Measurements from ENCODE around the gene OSBPL7. TPM values are rescaled to one million over a fixed set of nuclear protein-coding genes. Genes with fewer than 3 reads are reported as not detected.

Gene OSBPL7
- total RNA-seq, 1 donor from 2014 or later, result 3.7 TPM

GRCh38 chr17:47847341-47848197 is 26.0 kb upstream of the OSBPL7 start:
- DNase-seq, result no peak

DNA sequence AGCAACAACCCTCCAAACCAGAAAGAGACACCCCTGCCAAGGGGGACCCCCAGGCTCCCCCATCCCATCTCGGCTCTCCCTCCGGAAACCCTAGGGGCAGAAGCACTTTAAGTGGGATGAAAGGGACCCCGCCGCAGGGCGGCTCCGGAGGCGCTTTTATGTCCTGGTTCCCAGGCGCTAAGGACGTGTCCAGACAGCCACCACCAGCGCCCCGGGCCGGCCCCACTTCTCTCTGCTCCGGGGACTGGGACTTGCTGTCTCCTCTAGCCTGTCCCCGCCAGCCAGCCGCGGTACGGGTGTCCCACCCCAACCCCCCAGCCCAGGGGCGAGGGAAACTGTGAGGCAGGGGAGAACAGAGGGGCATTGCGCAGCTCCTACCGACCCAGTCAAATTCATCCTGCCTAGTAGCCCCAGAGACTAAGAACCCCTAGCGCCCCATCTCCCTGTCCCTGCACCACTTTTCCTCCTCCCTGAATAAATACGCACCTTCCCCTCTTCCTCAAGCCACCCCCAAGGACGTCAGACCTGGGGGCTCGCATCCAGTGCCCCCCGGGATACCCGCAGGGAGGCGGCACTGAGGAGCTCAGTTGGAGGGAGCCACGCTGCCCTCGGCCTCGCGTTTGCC is 25.2 kb upstream of the OSBPL7 start:
- no peak for DNase-seq

DNA sequence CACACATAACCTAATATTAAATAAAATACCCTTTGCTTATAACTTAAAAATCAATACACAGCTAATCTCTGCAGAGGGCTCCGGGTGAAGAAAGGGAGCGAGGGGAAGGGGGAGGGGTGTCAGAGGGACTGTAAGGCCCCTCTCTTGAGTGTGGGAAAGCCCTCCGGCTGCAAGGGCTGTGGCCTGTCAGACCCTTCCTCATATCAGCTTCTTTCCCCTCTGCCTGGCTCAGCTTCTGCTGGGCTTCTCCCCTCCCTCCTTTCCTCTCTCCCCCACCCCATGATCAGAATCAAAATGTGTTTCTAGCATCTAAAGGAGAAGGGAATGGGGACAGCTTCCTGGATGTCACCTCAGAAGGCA is 24.1 kb upstream of the OSBPL7 start:
- no peak for DNase-seq

DNA sequence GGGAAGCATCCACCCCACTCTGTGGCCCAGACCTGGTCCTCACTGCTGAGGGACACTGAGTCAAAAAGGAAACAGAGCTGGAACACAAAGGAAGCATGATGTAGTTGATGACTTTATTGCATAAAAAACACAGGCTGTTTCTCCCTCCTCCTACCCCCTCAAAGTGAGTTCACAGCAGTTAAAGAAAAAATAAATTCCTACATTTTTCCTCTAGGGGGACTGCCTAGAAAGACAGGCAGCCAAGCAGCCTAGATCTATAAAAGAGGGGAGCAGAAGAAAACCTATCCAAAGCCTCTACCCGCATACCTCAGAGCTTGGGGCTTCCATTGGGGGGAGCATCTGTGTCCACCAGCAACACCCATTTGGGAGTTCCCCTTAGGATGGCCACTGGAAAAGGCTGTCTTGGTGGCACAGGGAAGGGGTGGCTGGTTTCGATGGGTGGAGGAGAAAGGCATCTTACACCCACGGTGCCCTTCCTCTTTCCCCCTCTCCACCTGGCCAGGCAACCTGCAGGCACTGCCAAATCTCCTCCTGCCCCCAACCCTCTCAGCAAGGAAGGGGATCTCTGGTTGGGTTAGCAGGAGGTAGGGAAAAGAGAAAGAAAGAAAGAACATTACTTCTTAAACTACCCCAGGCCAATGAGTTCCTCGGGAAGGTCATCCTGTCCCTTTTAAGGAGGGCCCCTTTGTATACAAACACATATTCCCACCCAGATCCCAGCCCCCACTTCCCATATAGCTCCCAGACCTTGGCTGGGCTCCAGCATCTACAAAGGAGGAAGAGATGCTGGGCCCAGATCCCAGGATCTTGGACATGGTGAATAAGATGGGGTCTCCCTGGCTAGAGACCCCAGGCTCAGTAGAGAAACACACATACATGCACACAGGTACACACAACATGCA is 23.5 kb upstream of the OSBPL7 start:
- DNase-seq, result no peak

DNA sequence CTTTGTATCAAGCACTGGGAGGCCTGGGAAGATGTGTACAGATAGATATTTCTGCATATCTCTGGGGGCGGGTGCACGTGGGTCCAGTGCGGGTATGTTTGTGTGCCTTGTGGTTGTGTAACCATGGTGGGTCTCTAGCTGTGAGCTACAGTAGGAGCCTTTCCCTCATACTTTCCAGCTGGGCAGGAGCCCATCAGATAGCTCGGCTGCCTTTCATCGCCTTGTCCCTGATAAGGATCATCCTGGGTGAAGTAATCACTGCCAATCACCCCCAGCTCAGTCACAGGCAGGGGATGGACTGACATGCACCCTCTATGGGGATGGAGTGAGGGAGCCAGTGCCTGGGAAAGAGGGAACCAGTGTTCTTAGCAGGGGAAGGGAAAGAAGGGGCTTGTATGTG is 22.6 kb upstream of the OSBPL7 start:
- no peak for DNase-seq

- DNase-seq, result no peak
These were observed 21.8 kb upstream of the OSBPL7 start for GRCh38 chr17:47843391-47843730.

DNA sequence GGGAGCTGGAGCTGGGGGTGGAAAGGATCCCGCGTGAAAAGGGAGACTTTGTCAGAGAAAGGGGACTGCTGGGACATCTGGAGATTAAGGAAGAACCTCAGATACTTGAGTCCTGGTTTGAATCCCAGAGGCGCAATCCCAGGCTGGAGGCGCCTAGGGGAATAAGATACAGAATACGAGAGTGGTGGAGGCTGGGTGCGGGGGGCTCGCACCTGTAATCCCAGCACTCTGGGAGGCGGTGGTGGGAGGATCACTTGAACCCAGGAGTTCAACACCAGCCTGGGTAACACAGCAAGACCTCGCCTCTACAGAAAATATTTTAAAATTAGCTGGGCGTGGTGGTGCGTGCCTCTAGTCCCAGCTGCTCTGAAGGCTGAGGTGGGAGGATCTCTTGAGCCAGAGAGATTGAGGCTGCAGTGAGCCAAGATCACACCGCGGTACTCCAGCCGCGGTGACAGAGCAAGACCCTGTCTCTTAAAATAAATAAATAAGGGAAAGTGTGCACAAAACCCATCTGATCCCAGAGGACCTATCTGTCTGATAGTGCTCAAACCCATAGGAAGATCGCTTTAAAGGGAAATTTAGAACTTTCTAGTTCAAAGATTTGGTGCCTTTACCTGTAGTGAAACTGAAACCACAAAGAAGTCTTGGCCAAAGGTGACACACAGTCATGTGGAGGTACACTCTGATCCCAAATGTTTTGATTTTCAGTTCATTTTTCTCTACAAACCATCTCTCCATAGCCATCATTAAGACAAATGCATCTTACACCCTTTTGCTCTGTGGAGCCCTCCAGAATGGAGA is 20.1 kb upstream of the OSBPL7 start:
- DNase-seq, result no peak

DNA sequence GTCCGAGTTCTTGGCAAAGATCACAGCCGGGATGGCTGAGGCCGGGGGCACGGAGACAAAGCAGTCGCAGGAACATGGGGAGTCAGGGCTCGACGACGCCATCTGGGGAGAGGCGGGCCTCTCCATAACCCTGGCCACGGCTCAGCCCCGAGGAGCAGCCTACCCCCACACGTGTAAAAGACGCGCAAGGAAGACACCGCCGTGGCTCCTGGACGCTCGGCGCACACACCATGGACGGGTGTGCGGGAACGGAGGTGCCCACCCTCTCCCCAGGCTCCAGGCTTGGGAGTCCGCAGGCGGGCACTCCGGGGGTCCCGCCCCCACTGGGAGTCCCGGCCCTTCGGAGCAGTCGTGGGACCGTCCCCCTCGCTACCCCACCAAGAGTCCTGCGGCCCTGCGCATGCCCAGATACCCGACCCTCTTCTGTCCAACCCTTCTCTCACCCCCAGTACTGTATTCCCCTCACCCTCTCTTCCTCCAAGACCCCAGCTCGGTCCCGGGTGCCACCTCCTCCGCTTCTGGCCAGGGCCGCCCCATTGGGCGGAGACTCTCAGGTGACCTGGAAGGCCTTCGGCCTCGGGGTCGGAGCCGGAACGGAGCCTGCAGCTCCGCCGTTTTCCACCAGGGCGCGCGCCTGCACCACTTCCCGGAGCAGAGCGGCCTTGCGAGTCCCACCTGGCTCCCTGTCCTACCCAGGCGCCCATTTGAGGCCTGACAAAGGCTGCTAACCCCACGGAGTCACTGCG is 19.3 kb upstream of the OSBPL7 start, which contains the start of gene SCRN2:
Gene SCRN2 (minus strand): TSS at position 532 of the 746 bp plus-strand sequence. CDS start 430 bp downstream, at position 102.
- DNase-seq, result peak; percentile 85

GRCh38 chr17:47840001-47840741 is 18.6 kb upstream of the OSBPL7 start:
- no peak for DNase-seq

- DNase-seq, result no peak
These were observed 17.5 kb upstream of the OSBPL7 start for GRCh38 chr17:47839071-47839470.

DNA sequence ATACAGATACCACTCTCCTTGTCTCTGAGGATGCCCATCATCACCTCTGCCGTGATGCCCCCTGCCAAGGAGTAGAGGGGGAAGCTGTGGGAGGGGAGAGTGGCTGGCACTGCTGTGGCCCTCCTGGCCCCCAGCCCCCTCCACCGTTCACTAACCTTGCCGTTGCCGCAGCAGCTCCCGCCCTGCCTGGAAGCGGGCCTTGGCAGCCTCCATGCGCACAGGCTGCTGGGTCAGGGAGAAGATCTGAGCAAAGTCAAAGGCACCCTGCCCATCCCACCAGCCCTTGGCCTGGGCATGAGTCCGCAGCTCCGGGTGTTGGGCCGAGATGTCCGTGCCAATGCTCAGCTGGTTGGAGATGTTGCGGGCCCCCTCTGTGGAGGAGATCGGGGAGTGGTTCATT is 17.0 kb upstream of the OSBPL7 start:
- DNase-seq, result no peak

DNA sequence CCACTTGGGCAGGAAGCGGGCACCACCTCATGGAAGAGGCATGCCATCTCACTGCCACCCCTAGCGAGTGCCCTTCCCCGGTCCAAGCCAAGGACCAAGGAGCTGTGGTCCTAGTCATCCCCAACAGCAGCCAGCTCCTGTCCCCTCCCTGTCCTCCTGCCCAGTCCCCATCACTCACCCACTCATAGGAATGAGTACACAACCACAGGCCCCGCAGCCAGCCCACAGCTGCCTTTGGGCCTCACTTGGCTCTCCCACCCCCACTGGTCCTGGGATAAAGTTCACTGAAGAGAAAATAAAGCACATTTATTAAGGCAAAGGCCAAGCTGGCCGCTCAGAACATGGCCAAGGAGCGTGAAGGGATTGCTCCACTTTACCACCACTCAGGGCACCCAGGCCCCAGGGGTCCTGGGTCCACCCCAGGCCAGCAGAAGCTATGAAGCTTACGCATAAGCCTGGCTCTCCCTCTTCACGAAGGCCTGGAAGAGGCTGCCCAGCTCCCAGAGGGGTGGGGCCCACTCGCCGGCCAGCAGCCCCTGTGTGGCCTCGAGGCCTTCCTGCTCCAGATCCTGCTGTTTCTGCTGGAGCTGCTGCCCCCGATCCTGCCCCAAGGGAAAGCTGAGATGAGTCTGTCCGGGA is 15.9 kb upstream of the OSBPL7 start:
- no peak for DNase-seq

- no peak for DNase-seq
These were observed 15.0 kb upstream of the OSBPL7 start for GRCh38 chr17:47836601-47837000.

DNA sequence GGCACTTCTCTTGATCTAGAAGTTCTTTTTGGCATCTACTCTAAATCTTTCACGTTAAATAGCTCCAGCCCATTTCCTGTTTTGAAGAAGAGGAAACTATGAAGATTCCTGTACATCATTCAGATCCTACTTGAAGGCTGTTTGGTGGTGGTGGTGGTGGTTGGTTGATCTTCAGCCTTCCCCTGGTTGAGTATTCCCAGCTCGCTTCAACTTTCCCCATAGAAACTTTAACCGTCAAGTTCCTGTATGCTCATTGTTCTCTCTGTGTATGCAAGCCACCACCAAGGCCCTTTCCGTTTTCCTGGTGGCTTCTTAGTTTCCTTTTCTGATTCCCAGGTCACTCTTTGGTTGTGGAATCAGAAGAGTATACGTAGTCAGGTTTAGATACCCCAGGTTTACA is 13.2 kb upstream of the OSBPL7 start:
- DNase-seq, result no peak

- DNase-seq, result no peak
These were observed 10.3 kb upstream of the OSBPL7 start for GRCh38 chr17:47831934-47832327.

- peak; percentile 92 for DNase-seq
These were observed 9.7 kb upstream of the OSBPL7 start, which contains the start of the genes LRRC46 and MRPL10 for GRCh38 chr17:47831003-47831933. TSS of gene LRRC46 (plus strand) at chr17:47831670. CDS start at chr17:47831990, 320 bp downstream. TSS of gene MRPL10 (minus strand) at chr17:47831541. CDS start at chr17:47831511, 30 bp downstream.

- no peak for DNase-seq
These were observed 8.9 kb upstream of the OSBPL7 start for GRCh38 chr17:47830396-47831002.

DNA sequence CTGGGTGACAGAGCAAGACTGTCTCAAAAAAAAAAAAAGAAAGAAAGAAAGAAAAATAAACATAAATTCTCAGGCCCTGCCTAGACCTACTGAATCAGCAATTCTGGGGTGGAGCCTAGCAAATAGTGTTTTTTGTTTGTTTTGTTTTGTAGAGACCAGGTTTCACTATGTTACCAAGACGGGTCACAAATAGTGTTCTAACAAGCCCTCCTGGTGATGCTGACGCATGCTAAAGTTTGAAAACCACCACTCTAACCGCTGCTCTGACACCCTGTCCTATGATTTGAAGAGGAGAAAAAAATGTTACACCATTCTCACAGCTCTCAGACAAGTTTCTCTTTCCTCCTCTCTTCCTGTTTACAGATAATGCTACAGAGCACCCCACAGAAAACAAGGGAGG is 8.3 kb upstream of the OSBPL7 start:
- DNase-seq, result no peak

All from skin of body (tissue), 2 donors.